ENCODE data around the gene GSTK1.

GSTK1 gene

GRCh38 chr7:143245123-143245522 lies 18.1 kb upstream of the GSTK1 start:
- Histone ChIP-seq H3K4me2 (ENCODE audit: low read depth, low read length, poor library complexity, severe bottlenecking) (no peak overlapping the region), H3K4me3 (ENCODE audit: insufficient read depth, low read length, poor library complexity, severe bottlenecking) (no peak overlapping the region), H2AFZ (ENCODE audit: low read depth, low read length, severe bottlenecking) (no peak overlapping the region)

DNA sequence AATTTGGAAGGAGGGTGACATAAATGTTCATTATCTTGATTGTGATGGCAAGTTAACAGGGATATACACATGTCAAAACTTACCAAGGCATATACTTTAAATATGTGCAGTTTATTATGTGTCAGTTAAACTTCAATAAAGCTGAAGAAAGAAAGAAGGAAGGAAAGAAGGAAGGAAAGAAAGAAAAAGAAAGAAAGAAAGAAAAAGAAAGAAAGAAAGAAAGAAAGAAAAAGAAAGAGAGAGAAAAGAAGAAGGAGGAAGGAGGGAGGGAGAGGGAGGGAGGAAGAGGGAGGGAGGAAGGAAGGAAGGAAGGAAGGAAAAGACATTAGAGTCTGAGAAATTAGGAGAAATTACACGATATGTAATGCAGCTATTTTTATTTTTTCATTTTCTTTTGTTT lies 15.9 kb upstream of the GSTK1 start:
- no peaks in the 10 kb centered on the region for H3F3A ChIP-seq (ENCODE audit: insufficient read depth)
- TF ChIP-seq, protein P1, sequence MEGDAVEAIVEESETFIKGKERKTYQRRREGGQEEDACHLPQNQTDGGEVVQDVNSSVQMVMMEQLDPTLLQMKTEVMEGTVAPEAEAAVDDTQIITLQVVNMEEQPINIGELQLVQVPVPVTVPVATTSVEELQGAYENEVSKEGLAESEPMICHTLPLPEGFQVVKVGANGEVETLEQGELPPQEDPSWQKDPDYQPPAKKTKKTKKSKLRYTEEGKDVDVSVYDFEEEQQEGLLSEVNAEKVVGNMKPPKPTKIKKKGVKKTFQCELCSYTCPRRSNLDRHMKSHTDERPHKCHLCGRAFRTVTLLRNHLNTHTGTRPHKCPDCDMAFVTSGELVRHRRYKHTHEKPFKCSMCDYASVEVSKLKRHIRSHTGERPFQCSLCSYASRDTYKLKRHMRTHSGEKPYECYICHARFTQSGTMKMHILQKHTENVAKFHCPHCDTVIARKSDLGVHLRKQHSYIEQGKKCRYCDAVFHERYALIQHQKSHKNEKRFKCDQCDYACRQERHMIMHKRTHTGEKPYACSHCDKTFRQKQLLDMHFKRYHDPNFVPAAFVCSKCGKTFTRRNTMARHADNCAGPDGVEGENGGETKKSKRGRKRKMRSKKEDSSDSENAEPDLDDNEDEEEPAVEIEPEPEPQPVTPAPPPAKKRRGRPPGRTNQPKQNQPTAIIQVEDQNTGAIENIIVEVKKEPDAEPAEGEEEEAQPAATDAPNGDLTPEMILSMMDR (IDR thresholded peaks at IDR 0.05; ENCODE audit: insufficient read depth, low read length, poor library complexity, severe bottlenecking), result no peak
- TF ChIP-seq EZH2phosphoT487 (conservative IDR thresholded peaks at IDR 0.05; ENCODE audit: low read length), result no peak

More at GRCh38 chr7:143245123-143245522, 18.1 kb upstream of the GSTK1 start:
- Histone ChIP-seq H3K9me3 (ENCODE audit: insufficient read depth, low read length) (no peaks in the 10 kb centered on the region), H3K27me3 (ENCODE audit: low read length) (no peaks in the 10 kb centered on the region), H3K79me2 (ENCODE audit: insufficient read depth, low read length) (no peaks in the 10 kb centered on the region), H3K9me2 (replicated peaks; ENCODE audit: insufficient read depth, low read length) (no peaks in the 10 kb centered on the region), H3K9ac (ENCODE audit: low read length) (no peak overlapping the region), H3K36me3 (ENCODE audit: low read length) (no peaks in the 10 kb centered on the region), H4K20me1 (ENCODE audit: low read depth, low read length) (no peaks in the 10 kb centered on the region), H3F3A (ENCODE audit: insufficient read depth) (no peaks in the 10 kb centered on the region), H3K27ac (ENCODE audit: low read depth, low read length) (no peak overlapping the region)
- TF ChIP-seq EZH2phosphoT487 (conservative IDR thresholded peaks at IDR 0.05; ENCODE audit: low read length), result no peak
- TF ChIP-seq, protein P1 (IDR thresholded peaks at IDR 0.05; ENCODE audit: insufficient read depth, low read length, poor library complexity, severe bottlenecking), result no peak

DNA sequence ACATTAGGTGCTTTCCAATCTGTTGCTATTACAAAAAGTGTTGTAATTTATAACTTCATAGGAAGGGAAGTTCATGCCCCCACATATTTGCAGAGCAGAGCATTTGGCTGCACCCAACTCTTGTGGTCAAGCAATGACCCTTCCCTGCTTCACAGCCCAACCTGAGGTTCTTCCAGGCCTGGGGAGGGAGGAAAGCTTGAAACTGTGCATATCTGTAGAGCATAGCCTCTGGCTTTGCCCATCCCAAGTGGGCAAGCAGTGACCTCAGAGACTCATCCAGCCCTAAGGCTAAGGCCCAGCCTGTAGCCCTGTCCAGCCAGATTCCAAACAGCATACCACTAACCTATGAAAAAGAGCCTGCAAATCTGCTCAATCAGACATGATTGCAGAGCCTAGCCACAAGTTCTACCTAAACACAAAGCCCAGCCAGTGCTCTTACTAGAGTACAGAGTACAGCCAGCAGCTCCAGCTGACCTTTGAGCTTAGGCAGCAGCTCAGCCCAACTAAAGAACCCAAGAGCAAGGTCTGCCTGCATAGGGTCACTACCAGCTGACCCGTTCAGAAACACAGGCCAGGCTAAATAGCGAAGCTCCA lies 14.4 kb upstream of the GSTK1 start:
- no peaks in the 10 kb centered on the region for H3K9me3 ChIP-seq (ENCODE audit: insufficient read depth, low read length)
- TF ChIP-seq, protein P1 (IDR thresholded peaks at IDR 0.05; ENCODE audit: insufficient read depth, low read length, poor library complexity, severe bottlenecking), result no peak
- no peak for TF ChIP-seq EZH2phosphoT487 (conservative IDR thresholded peaks at IDR 0.05; ENCODE audit: low read length)
- H3K4me2 ChIP-seq (ENCODE audit: low read depth, low read length, poor library complexity, severe bottlenecking), result no peak overlapping the region
- no peaks in the 10 kb centered on the region for H4K20me1 ChIP-seq (ENCODE audit: low read depth, low read length)
- H3K27me3 ChIP-seq (ENCODE audit: low read length), result no peaks in the 10 kb centered on the region
- H3K4me3 ChIP-seq (ENCODE audit: insufficient read depth, low read length, poor library complexity, severe bottlenecking), result no peak overlapping the region
- no peak overlapping the region for H2AFZ ChIP-seq (ENCODE audit: low read depth, low read length, severe bottlenecking)
- no peaks in the 10 kb centered on the region for H3K9me2 ChIP-seq (replicated peaks; ENCODE audit: insufficient read depth, low read length)
- no peaks in the 10 kb centered on the region for H3K36me3 ChIP-seq (ENCODE audit: low read length)
- no peak overlapping the region for H3K27ac ChIP-seq (ENCODE audit: low read depth, low read length)
- H3K79me2 ChIP-seq (ENCODE audit: insufficient read depth, low read length), result no peaks in the 10 kb centered on the region
- H3K9ac ChIP-seq (ENCODE audit: low read length), result no peak overlapping the region
- H3F3A ChIP-seq (ENCODE audit: insufficient read depth), result no peaks in the 10 kb centered on the region

More for the DNA sequence above, 15.9 kb upstream of the GSTK1 start:
- Histone ChIP-seq H3K36me3 (ENCODE audit: low read length) (no peaks in the 10 kb centered on the region), H3K4me2 (ENCODE audit: low read depth, low read length, poor library complexity, severe bottlenecking) (no peak overlapping the region), H3K4me3 (ENCODE audit: insufficient read depth, low read length, poor library complexity, severe bottlenecking) (no peak overlapping the region), H3K9me3 (ENCODE audit: insufficient read depth, low read length) (no peaks in the 10 kb centered on the region), H3K9ac (ENCODE audit: low read length) (no peak overlapping the region), H3K9me2 (replicated peaks; ENCODE audit: insufficient read depth, low read length) (no peaks in the 10 kb centered on the region), H3K79me2 (ENCODE audit: insufficient read depth, low read length) (no peaks in the 10 kb centered on the region), H2AFZ (ENCODE audit: low read depth, low read length, severe bottlenecking) (no peak overlapping the region), H4K20me1 (ENCODE audit: low read depth, low read length) (no peaks in the 10 kb centered on the region), H3K27me3 (ENCODE audit: low read length) (no peaks in the 10 kb centered on the region), H3K27ac (ENCODE audit: low read depth, low read length) (no peak overlapping the region)
